ENCODE results near the gene NOP53. TPM values are rescaled to one million over a fixed set of nuclear protein-coding genes. Genes with fewer than 3 reads are reported as not detected.
"Not testable (repeated sequence)": the region's sequence is repeated elsewhere in the genome, so short reads cannot be mapped to it uniquely, and the experiment has no call there.

The NOP53 gene
- total RNA-seq, 1 donor from 2014 or later: 93.9 TPM

GRCh38 chr19:47729799-47730520, 15.4 kb upstream of the NOP53 start:
- Histone ChIP-seq H3K36me3 (ENCODE audit: control insufficient read depth in 3 of 3, insufficient read depth in 3 of 3, low read length in 3 of 3) (peaks cover 0 to 15% (median 9%) of the 10 kb centered on the region in 3 donors), H3K9me3 (ENCODE audit: control insufficient read depth in 3 of 3, low read length in 3 of 3) (no peaks in the 10 kb centered on the region), H3K27ac (ENCODE audit: low read depth, low read length) (peak overlapping the region; percentile 62), H3K27me3 (ENCODE audit: control insufficient read depth in 3 of 3, insufficient read depth in 3 of 3, low read length in 3 of 3) (peaks cover 3 to 16% (median 15%) of the 10 kb centered on the region in 3 donors), H3K4me1 (ENCODE audit: control insufficient read depth in 3 of 3, insufficient read depth in 3 of 3, low read length in 3 of 3) (peaks cover 13 to 19% (median 18%) of the 10 kb centered on the region in 3 donors), H3K4me3 (ENCODE audit: low read length in 3 of 3) (peak overlapping the region in 1 of 3 donors; percentile 14), H3K9ac (ENCODE audit: low read depth in 1 of 3, low read length in 3 of 3) (peak overlapping the region in 1 of 3 donors; percentile 11)

GRCh38 chr19:47730521-47730889, 14.8 kb upstream of the NOP53 start:
- H3K9me3 ChIP-seq (ENCODE audit: control insufficient read depth in 3 of 3, low read length in 3 of 3): no peaks in the 10 kb centered on the region
- H3K36me3 ChIP-seq (ENCODE audit: control insufficient read depth in 3 of 3, insufficient read depth in 3 of 3, low read length in 3 of 3): peaks cover 0 to 18% (median 9%) of the 10 kb centered on the region in 3 donors
- peaks cover 3 to 16% (median 15%) of the 10 kb centered on the region in 3 donors for H3K27me3 ChIP-seq (ENCODE audit: control insufficient read depth in 3 of 3, insufficient read depth in 3 of 3, low read length in 3 of 3)
- H3K27ac ChIP-seq (ENCODE audit: low read depth, low read length): peak overlapping the region; percentile 62
- no peak overlapping the region for H3K4me3 ChIP-seq (ENCODE audit: low read length in 3 of 3)
- no peak overlapping the region for H3K9ac ChIP-seq (ENCODE audit: low read depth in 1 of 3, low read length in 3 of 3)
- H3K4me1 ChIP-seq (ENCODE audit: control insufficient read depth in 3 of 3, insufficient read depth in 3 of 3, low read length in 3 of 3): peaks cover 13 to 19% (median 18%) of the 10 kb centered on the region in 3 donors

DNA sequence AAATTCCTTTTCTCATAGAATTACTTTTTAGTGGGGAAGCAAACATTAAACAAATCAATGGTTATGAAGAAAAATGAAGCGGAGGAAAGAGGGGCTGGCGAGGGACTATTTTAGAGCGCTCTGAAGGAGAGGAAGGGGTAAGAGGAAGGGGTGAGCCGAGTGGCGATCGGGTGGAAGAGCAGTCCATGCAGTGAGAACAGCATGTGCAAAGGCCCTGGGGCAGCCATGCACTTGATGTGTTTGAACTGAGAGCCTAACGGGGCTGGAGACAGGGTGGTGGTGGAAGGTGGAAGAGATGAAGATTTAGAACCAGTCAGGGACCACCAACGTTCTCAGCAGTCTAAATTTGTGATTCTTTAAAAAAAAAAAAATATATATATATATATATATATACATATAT, 14.4 kb upstream of the NOP53 start:
- Histone ChIP-seq H3K9ac (ENCODE audit: low read depth in 1 of 3, low read length in 3 of 3) (no peak overlapping the region), H3K27me3 (ENCODE audit: control insufficient read depth in 3 of 3, insufficient read depth in 3 of 3, low read length in 3 of 3) (peaks cover 3 to 16% (median 15%) of the 10 kb centered on the region in 3 donors), H3K27ac (ENCODE audit: low read depth, low read length) (no peak overlapping the region), H3K36me3 (ENCODE audit: control insufficient read depth in 3 of 3, insufficient read depth in 3 of 3, low read length in 3 of 3) (peaks cover 0 to 16% (median 6%) of the 10 kb centered on the region in 3 donors), H3K4me1 (ENCODE audit: control insufficient read depth in 3 of 3, insufficient read depth in 3 of 3, low read length in 3 of 3) (peaks cover 13 to 16% (median 15%) of the 10 kb centered on the region in 3 donors), H3K9me3 (ENCODE audit: control insufficient read depth in 3 of 3, low read length in 3 of 3) (no peaks in the 10 kb centered on the region), H3K4me3 (ENCODE audit: low read length in 3 of 3) (no peak overlapping the region)

- no peaks in the 10 kb centered on the region for H3K9me3 ChIP-seq (ENCODE audit: control insufficient read depth in 3 of 3, low read length in 3 of 3)
- peaks cover 0 to 25% (median 11%) of the 10 kb centered on the region in 3 donors for H3K36me3 ChIP-seq (ENCODE audit: control insufficient read depth in 3 of 3, insufficient read depth in 3 of 3, low read length in 3 of 3)
- no peak overlapping the region for H3K4me3 ChIP-seq (ENCODE audit: low read length in 3 of 3)
- no peak overlapping the region for H3K27ac ChIP-seq (ENCODE audit: low read depth, low read length)
- peaks cover 0 to 3% (median 0%) of the 10 kb centered on the region in 3 donors for H3K4me1 ChIP-seq (ENCODE audit: control insufficient read depth in 3 of 3, insufficient read depth in 3 of 3, low read length in 3 of 3)
- peaks cover 3 to 8% (median 7%) of the 10 kb centered on the region in 3 donors for H3K27me3 ChIP-seq (ENCODE audit: control insufficient read depth in 3 of 3, insufficient read depth in 3 of 3, low read length in 3 of 3)
- H3K9ac ChIP-seq (ENCODE audit: low read depth in 1 of 3, low read length in 3 of 3): no peak overlapping the region
Observed at GRCh38 chr19:47735131-47735530, 10.2 kb upstream of the NOP53 start.

GRCh38 chr19:47740866-47741519, 4.4 kb upstream of the NOP53 start:
- no peak overlapping the region for H3K27ac ChIP-seq (ENCODE audit: low read depth, low read length)

GRCh38 chr19:47741544-47742140, 3.7 kb upstream of the NOP53 start:
- Histone ChIP-seq H3K9ac (ENCODE audit: low read depth in 1 of 3, low read length in 3 of 3) (no peak overlapping the region), H3K36me3 (ENCODE audit: control insufficient read depth in 3 of 3, insufficient read depth in 3 of 3, low read length in 3 of 3) (peaks cover 4 to 9% (median 7%) of the 10 kb centered on the region in 3 donors), H3K4me1 (ENCODE audit: control insufficient read depth in 3 of 3, insufficient read depth in 3 of 3, low read length in 3 of 3) (peaks cover 18 to 31% (median 26%) of the 10 kb centered on the region in 3 donors), H3K27ac (ENCODE audit: low read depth, low read length) (peak overlapping the region; percentile 30), H3K4me3 (ENCODE audit: low read length in 3 of 3) (no peak overlapping the region), H3K27me3 (ENCODE audit: control insufficient read depth in 3 of 3, insufficient read depth in 3 of 3, low read length in 3 of 3) (no peaks in the 10 kb centered on the region), H3K9me3 (ENCODE audit: control insufficient read depth in 3 of 3, low read length in 3 of 3) (no peaks in the 10 kb centered on the region)

More at GRCh38 chr19:47740866-47741519, 4.4 kb upstream of the NOP53 start:
- H3K9ac ChIP-seq (ENCODE audit: low read depth in 1 of 3, low read length in 3 of 3): no peak overlapping the region
- H3K9me3 ChIP-seq (ENCODE audit: control insufficient read depth in 3 of 3, low read length in 3 of 3): no peaks in the 10 kb centered on the region
- H3K4me3 ChIP-seq (ENCODE audit: low read length in 3 of 3): no peak overlapping the region
- peaks cover 17 to 26% (median 25%) of the 10 kb centered on the region in 3 donors for H3K4me1 ChIP-seq (ENCODE audit: control insufficient read depth in 3 of 3, insufficient read depth in 3 of 3, low read length in 3 of 3)
- peaks cover 3 to 14% (median 10%) of the 10 kb centered on the region in 3 donors for H3K36me3 ChIP-seq (ENCODE audit: control insufficient read depth in 3 of 3, insufficient read depth in 3 of 3, low read length in 3 of 3)
- no peaks in the 10 kb centered on the region for H3K27me3 ChIP-seq (ENCODE audit: control insufficient read depth in 3 of 3, insufficient read depth in 3 of 3, low read length in 3 of 3)

- Histone ChIP-seq H3K27ac (ENCODE audit: low read depth, low read length) (peak overlapping the region; percentile 92), H3K4me3 (ENCODE audit: low read length in 3 of 3) (peak overlapping the region in 1 of 3 donors; percentile 78), H3K4me1 (ENCODE audit: control insufficient read depth in 3 of 3, insufficient read depth in 3 of 3, low read length in 3 of 3) (peaks cover 21 to 33% (median 26%) of the 10 kb centered on the region in 3 donors), H3K27me3 (ENCODE audit: control insufficient read depth in 3 of 3, insufficient read depth in 3 of 3, low read length in 3 of 3) (no peaks in the 10 kb centered on the region), H3K9ac (ENCODE audit: low read depth in 1 of 3, low read length in 3 of 3) (peak overlapping the region; percentile 43 to 79 (median 54)), H3K36me3 (ENCODE audit: control insufficient read depth in 3 of 3, insufficient read depth in 3 of 3, low read length in 3 of 3) (peaks cover 11 to 15% (median 12%) of the 10 kb centered on the region in 3 donors), H3K9me3 (ENCODE audit: control insufficient read depth in 3 of 3, low read length in 3 of 3) (no peaks in the 10 kb centered on the region)
Observed at GRCh38 chr19:47742634-47743033, 2.7 kb upstream of the NOP53 start.

DNA sequence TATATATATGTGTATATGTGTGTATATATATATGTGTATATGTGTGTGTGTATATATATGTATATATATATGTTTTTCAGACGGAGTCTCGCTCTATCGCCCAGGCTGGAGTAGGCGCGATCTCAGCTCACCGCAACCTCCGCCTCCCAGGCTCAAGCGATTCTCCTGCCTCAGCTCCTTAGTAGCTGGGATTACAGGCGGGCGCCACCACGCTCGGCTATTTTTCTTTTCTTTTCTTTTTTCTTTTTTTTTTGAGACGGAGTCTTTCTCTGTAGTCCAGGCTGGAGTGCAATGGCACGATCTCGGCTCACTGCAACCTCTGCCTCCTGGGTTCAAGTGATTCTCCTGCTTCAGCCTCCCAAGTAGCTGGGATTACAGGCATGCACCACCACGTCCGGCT, 783 bp downstream of the NOP53 start:
- H3K9ac ChIP-seq (ENCODE audit: low read depth in 1 of 3, low read length in 3 of 3); H3K27ac ChIP-seq (ENCODE audit: low read depth, low read length); H3K27me3 ChIP-seq (ENCODE audit: control insufficient read depth in 3 of 3, insufficient read depth in 3 of 3, low read length in 3 of 3); H3K9me3 ChIP-seq (ENCODE audit: control insufficient read depth in 3 of 3, low read length in 3 of 3): not testable (repeated sequence)
- Histone ChIP-seq H3K4me3 (ENCODE audit: low read length in 3 of 3) (peak overlapping the region; percentile 83 to 89 (median 85)), H3K36me3 (ENCODE audit: control insufficient read depth in 3 of 3, insufficient read depth in 3 of 3, low read length in 3 of 3) (peaks cover 37 to 41% (median 38%) of the 10 kb centered on the region in 3 donors), H3K4me1 (ENCODE audit: control insufficient read depth in 3 of 3, insufficient read depth in 3 of 3, low read length in 3 of 3) (peaks cover 21 to 33% (median 26%) of the 10 kb centered on the region in 3 donors)

GRCh38 chr19:47749326-47749725, 4.0 kb downstream of the NOP53 start:
- Histone ChIP-seq H3K36me3 (ENCODE audit: control insufficient read depth in 3 of 3, insufficient read depth in 3 of 3, low read length in 3 of 3) (peaks cover 63 to 69% (median 64%) of the 10 kb centered on the region in 3 donors), H3K4me3 (ENCODE audit: low read length in 3 of 3) (no peak overlapping the region), H3K27me3 (ENCODE audit: control insufficient read depth in 3 of 3, insufficient read depth in 3 of 3, low read length in 3 of 3) (no peaks in the 10 kb centered on the region), H3K27ac (ENCODE audit: low read depth, low read length) (no peak overlapping the region), H3K4me1 (ENCODE audit: control insufficient read depth in 3 of 3, insufficient read depth in 3 of 3, low read length in 3 of 3) (peaks cover 5 to 15% (median 7%) of the 10 kb centered on the region in 3 donors), H3K9ac (ENCODE audit: low read depth in 1 of 3, low read length in 3 of 3) (no peak overlapping the region), H3K9me3 (ENCODE audit: control insufficient read depth in 3 of 3, low read length in 3 of 3) (no peaks in the 10 kb centered on the region)
